ENCODE data around the gene TECTB.

TECTB gene

GRCh38 chr10:112283100-112283499 is at the start of gene TECTB:
Gene TECTB (plus strand): TSS chr10:112283400. CDS start chr10:112283735, 335 bp downstream.
- no peak for TF ChIP-seq JUND (IDR thresholded peaks at IDR 0.05; ENCODE audit: low read depth)
- no peak for DNase-seq (ENCODE audit: low read depth in 1 of 2, low spot score in 1 of 2)
- in situ Hi-C loops (cut with HindIII; ENCODE audit: low pct_unique_long_range_greater_than_20kb, low sequenced_read_pairs) = no loop called here

- TF ChIP-seq JUND (IDR thresholded peaks at IDR 0.05; ENCODE audit: low read depth) = no peak
- no peak for DNase-seq (ENCODE audit: low read depth in 1 of 2, low spot score in 1 of 2)
- in situ Hi-C loops (cut with HindIII; ENCODE audit: low pct_unique_long_range_greater_than_20kb, low sequenced_read_pairs) = no loop called here
These were observed 48.1 kb upstream of the TECTB start for GRCh38 chr10:112235141-112235540.

DNA sequence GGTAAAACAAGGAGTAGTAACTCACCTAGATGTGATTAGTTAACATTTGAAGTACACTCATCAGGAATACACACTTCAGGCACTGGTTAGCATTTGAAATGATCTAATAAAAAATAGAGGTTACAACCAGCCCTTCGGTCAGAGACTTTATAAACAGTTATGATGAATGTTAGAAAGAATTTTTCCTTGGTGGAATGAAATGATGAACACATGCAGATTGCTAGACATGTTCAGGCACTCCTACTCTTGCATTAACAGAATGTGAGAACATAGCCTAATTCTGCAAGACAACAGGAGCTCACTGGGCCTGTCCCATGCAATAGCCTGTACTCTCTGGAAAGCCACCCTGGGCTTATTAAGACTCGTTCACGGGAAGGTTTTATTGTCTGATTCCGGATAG is 47.3 kb upstream of the TECTB start:
- in situ Hi-C loops (cut with HindIII; ENCODE audit: low pct_unique_long_range_greater_than_20kb, low sequenced_read_pairs) = no loop called here
- no peak for TF ChIP-seq JUND (IDR thresholded peaks at IDR 0.05; ENCODE audit: low read depth)
- no peak for DNase-seq (ENCODE audit: low read depth in 1 of 2, low spot score in 1 of 2)

DNA sequence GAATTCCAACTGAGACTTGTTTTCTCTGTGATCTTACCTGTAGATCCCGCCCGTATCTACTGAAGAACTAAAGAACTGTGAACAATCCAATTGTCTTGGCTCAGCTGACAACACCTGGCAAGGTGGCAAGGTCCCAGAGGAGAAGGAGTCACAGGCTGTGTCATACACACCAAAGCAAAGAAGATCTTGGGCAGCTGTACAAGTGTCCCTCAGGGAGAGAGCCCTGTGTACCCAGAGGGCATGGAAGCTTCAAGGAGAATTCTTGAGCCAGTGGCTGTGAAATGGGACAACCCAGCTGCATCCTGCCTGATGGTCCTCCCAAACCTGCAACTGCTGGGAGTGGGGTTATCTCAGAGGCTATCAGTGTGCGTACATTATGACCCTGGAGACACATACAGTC is 46.7 kb upstream of the TECTB start:
- no peak for DNase-seq (ENCODE audit: low read depth in 1 of 2, low spot score in 1 of 2)
- TF ChIP-seq JUND (IDR thresholded peaks at IDR 0.05; ENCODE audit: low read depth) = no peak
- in situ Hi-C loops (cut with HindIII; ENCODE audit: low pct_unique_long_range_greater_than_20kb, low sequenced_read_pairs) = no loop called here

DNA sequence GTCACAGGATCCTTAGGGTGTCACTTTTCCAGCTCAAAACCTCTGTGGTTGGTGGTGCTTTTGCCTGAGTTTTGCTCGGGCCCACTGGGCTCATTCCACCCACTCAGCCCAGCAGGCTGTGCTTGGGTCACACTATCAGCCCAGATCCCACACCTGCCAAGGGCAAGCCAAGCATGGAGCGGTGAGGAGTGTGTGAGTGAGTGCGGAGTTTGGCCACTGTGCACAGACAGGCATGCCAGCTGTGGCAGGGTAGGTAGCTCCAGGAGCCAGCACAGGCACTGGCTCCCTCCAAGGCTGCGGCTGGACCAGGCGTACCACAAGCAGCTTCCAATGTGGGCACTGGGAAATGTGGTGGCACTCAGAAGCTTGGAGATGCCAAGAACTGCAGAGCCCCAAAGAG is 43.9 kb upstream of the TECTB start:
- TF ChIP-seq JUND (IDR thresholded peaks at IDR 0.05; ENCODE audit: low read depth) = no peak
- in situ Hi-C loops (cut with HindIII; ENCODE audit: low pct_unique_long_range_greater_than_20kb, low sequenced_read_pairs) = no loop called here

DNA sequence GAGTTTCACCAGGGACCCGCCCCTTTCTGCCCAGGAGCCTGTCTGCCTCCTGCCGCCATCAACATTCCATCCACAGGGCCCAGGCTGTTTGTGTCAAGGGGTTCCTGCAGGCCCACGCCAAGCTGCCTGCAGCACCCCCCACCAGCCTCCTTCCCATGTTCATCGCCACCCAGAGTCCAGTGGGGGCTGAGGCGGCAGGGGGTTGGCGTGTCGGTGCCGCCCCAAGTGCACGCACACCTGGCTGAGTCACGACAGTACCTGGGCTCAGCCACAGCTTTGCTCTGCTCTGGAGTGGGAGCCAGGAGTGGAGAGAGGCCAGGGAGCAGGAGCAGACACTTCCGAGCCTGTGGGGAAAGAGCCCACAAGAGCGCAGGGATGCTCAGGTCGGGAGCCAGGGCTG is 42.8 kb upstream of the TECTB start:
- no peak for TF ChIP-seq JUND (IDR thresholded peaks at IDR 0.05; ENCODE audit: low read depth)
- in situ Hi-C loops (cut with HindIII; ENCODE audit: low pct_unique_long_range_greater_than_20kb, low sequenced_read_pairs) = no loop called here
- no peak for DNase-seq (ENCODE audit: low read depth in 1 of 2, low spot score in 1 of 2)

More for the DNA sequence above, 43.9 kb upstream of the TECTB start:
- DNase-seq (ENCODE audit: low read depth in 1 of 2, low spot score in 1 of 2) = no peak

GRCh38 chr10:112241651-112242341 is 41.4 kb upstream of the TECTB start:
- in situ Hi-C loops (cut with HindIII; ENCODE audit: low pct_unique_long_range_greater_than_20kb, low sequenced_read_pairs) = no loop called here
- no peak for DNase-seq (ENCODE audit: low read depth in 1 of 2, low spot score in 1 of 2)
- TF ChIP-seq JUND (IDR thresholded peaks at IDR 0.05; ENCODE audit: low read depth) = no peak

GRCh38 chr10:112242769-112243168 is 40.4 kb upstream of the TECTB start:
- DNase-seq (ENCODE audit: low read depth in 1 of 2, low spot score in 1 of 2) = no peak
- in situ Hi-C loops (cut with HindIII; ENCODE audit: low pct_unique_long_range_greater_than_20kb, low sequenced_read_pairs) = no loop called here
- TF ChIP-seq JUND (IDR thresholded peaks at IDR 0.05; ENCODE audit: low read depth) = no peak

DNA sequence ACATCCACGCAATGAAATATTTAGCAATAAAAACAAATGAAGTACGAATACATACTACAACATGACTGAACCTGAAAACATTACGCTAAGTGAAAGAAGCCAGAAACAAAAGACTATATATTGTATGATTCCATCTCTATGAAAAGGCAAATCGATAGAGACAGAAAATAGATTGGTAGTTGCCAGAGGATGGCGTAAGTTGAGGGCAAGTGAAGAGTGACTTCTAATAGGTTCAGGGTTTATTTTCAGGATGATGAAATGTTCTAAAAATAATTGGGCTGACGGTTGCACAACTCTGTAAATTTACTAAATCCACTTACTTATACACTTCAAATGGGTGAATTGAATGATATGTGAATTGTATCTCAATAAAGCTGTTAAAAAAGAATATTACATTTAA is 39.5 kb upstream of the TECTB start:
- no peak for DNase-seq (ENCODE audit: low read depth in 1 of 2, low spot score in 1 of 2)
- in situ Hi-C loops (cut with HindIII; ENCODE audit: low pct_unique_long_range_greater_than_20kb, low sequenced_read_pairs) = no loop called here
- TF ChIP-seq JUND (IDR thresholded peaks at IDR 0.05; ENCODE audit: low read depth) = no peak

GRCh38 chr10:112244197-112244596 is 39.0 kb upstream of the TECTB start:
- DNase-seq (ENCODE audit: low read depth in 1 of 2, low spot score in 1 of 2) = no peak
- in situ Hi-C loops (cut with HindIII; ENCODE audit: low pct_unique_long_range_greater_than_20kb, low sequenced_read_pairs) = no loop called here
- TF ChIP-seq JUND (IDR thresholded peaks at IDR 0.05; ENCODE audit: low read depth) = no peak

DNA sequence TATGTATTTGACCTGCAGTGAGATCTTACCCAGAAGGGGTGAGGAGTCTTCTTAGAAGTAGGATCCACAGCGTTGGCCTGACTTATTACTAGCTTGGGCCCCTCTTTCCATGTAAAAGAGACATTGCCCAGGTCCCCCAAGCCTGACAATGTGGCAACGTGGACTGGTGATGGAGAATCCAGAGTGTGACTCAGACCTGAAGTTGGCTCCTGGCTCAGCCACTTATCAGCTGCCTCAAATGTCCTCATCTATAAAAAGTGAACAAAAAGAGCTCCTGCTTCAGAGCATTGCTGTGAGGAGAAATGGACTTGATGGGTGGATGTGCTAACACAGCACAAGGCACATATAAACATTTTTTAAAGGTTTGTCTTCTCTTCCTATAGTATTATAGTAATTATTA is 35.4 kb upstream of the TECTB start:
- no peak for DNase-seq (ENCODE audit: low read depth in 1 of 2, low spot score in 1 of 2)
- in situ Hi-C loops (cut with HindIII; ENCODE audit: low pct_unique_long_range_greater_than_20kb, low sequenced_read_pairs) = no loop called here
- no peak for TF ChIP-seq JUND (IDR thresholded peaks at IDR 0.05; ENCODE audit: low read depth)

DNA sequence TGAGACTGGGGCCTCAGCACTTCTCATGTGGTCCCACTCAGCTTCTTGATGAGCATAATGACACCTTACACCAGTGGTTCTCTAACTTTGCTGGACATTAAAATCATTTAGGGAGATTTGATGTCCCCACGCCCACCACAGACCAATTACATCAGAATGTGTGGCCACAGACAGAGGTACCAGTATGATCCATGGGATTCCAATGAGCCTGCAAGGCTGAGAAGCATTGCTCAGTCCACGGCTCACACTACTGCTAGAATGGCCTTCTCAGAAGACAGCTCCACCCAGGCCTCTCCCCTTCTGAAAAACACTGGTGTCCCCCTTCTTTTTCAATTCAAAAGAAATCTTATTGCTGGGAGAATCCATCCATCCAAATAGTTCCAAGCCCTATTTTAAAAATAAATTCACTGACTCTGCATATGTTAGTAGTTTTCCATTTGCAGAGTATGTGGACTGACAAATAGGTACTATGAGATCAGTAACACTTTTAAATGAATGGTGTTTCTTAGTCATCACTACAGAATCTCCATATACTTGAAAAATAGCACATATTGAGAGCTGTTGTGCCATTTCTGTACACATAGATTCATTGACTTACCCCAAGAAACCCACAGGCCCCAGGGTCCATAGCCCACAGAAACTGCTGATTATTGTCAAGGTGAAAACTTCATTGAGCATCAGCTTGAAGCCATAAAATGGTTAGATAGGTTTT is 34.5 kb upstream of the TECTB start:
- TF ChIP-seq JUND (IDR thresholded peaks at IDR 0.05; ENCODE audit: low read depth) = no peak
- in situ Hi-C loops (cut with HindIII; ENCODE audit: low pct_unique_long_range_greater_than_20kb, low sequenced_read_pairs) = no loop called here
- no peak for DNase-seq (ENCODE audit: low read depth in 1 of 2, low spot score in 1 of 2)

- in situ Hi-C loops (cut with HindIII; ENCODE audit: low pct_unique_long_range_greater_than_20kb, low sequenced_read_pairs) = no loop called here
- no peak for DNase-seq (ENCODE audit: low read depth in 1 of 2, low spot score in 1 of 2)
- no peak for TF ChIP-seq JUND (IDR thresholded peaks at IDR 0.05; ENCODE audit: low read depth)
These were observed 33.5 kb upstream of the TECTB start for GRCh38 chr10:112249722-112250121.
